Panc1 (cell line): ENCODE data around the gene IFT52.

Source experiments
- SIN3A ChIP-seq: IDR thresholded peaks from 2 replicates; pipeline ENCODE4 v1.6.1; 2012; ENCODE audit warnings: low read depth, mild to moderate bottlenecking, low read length, moderate library complexity, borderline replicate concordance; ENCODE audit not compliant: insufficient read depth
- TCF7L2 ChIP-seq: IDR thresholded peaks from 2 replicates; pipeline ENCODE4 v1.6.1; 2011; ENCODE audit warnings: mild to moderate bottlenecking, low read depth, low read length, inconsistent platforms
- TF ChIP-seq, protein P1 (sequence below): fragments of 450-650 bp; IDR thresholded peaks from 2 replicates; pipeline ENCODE4 v1.5.1; 2017; ENCODE audit warnings: mild to moderate bottlenecking
- TF ChIP-seq, protein P2 (sequence below), 2 experiments: IDR thresholded peaks; 2 replicates each; pipeline ENCODE4 v1.6.1; 2011 to 2012; ENCODE audit warnings: low read depth in 2 of 2, control low read depth in 1 of 2, low read length in 1 of 2, mild to moderate bottlenecking in 1 of 2, moderate library complexity in 1 of 2; ENCODE audit not compliant: insufficient read depth in 1 of 2

DNA sequence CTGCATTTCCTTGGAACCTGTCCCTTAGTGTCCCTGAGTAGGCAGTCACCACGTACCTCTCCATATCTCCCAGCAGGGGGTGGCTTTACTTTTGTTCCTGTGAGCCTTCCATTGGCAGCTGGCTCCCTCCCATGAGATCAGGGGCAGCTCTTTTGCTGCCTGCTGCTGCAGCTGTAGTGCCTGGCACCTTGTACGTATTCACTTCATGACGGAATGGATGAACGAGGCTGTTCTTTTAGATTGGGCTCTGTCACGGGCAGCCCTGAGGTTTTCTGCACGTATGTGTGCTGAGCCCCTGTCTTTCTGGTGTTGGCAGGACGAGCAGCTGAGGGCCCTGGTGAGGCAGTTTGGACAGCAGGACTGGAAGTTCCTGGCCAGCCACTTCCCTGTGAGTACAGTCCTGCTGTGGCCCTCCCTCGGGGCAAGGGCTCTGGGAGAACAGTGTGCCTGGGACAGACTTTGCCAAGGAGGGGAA lies 90.8 kb downstream of the IFT52 start:
- TF ChIP-seq TCF7L2: no peak
- TF ChIP-seq, protein P1, sequence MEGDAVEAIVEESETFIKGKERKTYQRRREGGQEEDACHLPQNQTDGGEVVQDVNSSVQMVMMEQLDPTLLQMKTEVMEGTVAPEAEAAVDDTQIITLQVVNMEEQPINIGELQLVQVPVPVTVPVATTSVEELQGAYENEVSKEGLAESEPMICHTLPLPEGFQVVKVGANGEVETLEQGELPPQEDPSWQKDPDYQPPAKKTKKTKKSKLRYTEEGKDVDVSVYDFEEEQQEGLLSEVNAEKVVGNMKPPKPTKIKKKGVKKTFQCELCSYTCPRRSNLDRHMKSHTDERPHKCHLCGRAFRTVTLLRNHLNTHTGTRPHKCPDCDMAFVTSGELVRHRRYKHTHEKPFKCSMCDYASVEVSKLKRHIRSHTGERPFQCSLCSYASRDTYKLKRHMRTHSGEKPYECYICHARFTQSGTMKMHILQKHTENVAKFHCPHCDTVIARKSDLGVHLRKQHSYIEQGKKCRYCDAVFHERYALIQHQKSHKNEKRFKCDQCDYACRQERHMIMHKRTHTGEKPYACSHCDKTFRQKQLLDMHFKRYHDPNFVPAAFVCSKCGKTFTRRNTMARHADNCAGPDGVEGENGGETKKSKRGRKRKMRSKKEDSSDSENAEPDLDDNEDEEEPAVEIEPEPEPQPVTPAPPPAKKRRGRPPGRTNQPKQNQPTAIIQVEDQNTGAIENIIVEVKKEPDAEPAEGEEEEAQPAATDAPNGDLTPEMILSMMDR: no peak
- no peak for TF ChIP-seq SIN3A
- TF ChIP-seq, protein P2, sequence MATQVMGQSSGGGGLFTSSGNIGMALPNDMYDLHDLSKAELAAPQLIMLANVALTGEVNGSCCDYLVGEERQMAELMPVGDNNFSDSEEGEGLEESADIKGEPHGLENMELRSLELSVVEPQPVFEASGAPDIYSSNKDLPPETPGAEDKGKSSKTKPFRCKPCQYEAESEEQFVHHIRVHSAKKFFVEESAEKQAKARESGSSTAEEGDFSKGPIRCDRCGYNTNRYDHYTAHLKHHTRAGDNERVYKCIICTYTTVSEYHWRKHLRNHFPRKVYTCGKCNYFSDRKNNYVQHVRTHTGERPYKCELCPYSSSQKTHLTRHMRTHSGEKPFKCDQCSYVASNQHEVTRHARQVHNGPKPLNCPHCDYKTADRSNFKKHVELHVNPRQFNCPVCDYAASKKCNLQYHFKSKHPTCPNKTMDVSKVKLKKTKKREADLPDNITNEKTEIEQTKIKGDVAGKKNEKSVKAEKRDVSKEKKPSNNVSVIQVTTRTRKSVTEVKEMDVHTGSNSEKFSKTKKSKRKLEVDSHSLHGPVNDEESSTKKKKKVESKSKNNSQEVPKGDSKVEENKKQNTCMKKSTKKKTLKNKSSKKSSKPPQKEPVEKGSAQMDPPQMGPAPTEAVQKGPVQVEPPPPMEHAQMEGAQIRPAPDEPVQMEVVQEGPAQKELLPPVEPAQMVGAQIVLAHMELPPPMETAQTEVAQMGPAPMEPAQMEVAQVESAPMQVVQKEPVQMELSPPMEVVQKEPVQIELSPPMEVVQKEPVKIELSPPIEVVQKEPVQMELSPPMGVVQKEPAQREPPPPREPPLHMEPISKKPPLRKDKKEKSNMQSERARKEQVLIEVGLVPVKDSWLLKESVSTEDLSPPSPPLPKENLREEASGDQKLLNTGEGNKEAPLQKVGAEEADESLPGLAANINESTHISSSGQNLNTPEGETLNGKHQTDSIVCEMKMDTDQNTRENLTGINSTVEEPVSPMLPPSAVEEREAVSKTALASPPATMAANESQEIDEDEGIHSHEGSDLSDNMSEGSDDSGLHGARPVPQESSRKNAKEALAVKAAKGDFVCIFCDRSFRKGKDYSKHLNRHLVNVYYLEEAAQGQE (IDR thresholded peaks at IDR 0.05; ENCODE audit: insufficient read depth in 1 of 2, low read depth in 2 of 2, low read length in 1 of 2): no peak
